ENCODE results near the gene ZNF638. TPM values are rescaled to one million over a fixed set of nuclear protein-coding genes. Genes with fewer than 3 reads are reported as not detected.

Gene ZNF638
- total and polyA plus RNA-seq, 9 of the 15 experiments (the other 6 are each of a cell fraction or from before 2014, with no cell fraction given): 53.3 to 165 (median 98.8) TPM

DNA sequence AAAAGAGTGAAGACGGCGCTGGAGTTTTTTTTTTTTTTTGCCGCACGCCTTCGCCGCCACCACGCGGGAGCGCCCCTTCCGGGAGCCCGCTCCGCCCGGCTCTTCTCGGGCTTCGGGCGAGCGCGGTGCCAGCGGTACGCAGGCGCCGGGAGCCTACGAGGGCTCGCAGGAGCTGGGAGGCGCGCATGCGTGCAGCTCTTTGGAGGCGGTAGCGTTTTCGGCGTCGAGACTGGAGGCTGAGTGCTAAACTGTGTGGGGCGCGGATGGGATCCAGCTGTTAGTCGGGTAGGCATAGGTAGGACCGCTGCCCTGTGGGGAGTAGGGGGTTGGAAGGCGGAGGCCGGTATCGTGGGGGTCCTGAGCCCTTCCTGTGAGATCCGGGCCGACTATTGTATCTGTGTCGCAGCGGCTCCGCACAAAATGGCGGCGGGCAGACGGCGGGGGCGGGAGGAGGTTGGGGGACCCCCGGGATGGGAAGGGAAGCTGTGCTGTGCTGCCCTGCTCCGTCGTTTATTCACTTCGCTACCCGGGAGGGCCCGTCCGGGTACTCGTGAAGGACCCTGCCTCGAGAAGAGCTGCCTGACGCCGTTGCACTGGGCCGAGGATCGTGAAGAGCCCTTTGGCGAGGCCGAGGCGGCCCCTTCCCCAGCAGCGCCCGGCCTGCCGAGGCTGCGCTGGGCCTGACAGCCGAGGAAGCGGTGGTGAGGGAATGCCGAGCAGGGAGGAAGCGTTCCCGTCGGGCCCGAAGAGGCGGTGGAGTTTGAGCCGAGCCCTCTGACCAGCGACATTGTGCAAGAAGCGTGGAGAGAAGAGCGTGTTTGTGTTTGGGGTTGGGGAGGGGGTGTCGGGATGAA is at the start of gene ZNF638 (continued):
- TF ChIP-seq, protein P1, sequence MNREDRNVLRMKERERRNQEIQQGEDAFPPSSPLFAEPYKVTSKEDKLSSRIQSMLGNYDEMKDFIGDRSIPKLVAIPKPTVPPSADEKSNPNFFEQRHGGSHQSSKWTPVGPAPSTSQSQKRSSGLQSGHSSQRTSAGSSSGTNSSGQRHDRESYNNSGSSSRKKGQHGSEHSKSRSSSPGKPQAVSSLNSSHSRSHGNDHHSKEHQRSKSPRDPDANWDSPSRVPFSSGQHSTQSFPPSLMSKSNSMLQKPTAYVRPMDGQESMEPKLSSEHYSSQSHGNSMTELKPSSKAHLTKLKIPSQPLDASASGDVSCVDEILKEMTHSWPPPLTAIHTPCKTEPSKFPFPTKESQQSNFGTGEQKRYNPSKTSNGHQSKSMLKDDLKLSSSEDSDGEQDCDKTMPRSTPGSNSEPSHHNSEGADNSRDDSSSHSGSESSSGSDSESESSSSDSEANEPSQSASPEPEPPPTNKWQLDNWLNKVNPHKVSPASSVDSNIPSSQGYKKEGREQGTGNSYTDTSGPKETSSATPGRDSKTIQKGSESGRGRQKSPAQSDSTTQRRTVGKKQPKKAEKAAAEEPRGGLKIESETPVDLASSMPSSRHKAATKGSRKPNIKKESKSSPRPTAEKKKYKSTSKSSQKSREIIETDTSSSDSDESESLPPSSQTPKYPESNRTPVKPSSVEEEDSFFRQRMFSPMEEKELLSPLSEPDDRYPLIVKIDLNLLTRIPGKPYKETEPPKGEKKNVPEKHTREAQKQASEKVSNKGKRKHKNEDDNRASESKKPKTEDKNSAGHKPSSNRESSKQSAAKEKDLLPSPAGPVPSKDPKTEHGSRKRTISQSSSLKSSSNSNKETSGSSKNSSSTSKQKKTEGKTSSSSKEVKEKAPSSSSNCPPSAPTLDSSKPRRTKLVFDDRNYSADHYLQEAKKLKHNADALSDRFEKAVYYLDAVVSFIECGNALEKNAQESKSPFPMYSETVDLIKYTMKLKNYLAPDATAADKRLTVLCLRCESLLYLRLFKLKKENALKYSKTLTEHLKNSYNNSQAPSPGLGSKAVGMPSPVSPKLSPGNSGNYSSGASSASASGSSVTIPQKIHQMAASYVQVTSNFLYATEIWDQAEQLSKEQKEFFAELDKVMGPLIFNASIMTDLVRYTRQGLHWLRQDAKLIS (CRISPR knock-in tag; IDR thresholded peaks at IDR 0.05): no peak
- TF ChIP-seq C11orf30 (IDR thresholded peaks at IDR 0.05; ENCODE audit: low read depth) (no peak), NCOA1 (IDR thresholded peaks at IDR 0.05; ENCODE audit: low read depth) (no peak; the same call in 1 of the 2 replicates), CBX8 (IDR thresholded peaks at IDR 0.05; ENCODE audit: borderline replicate concordance, extremely low read depth, low read depth, low read length, poor library complexity, severe bottlenecking) (no peak), HIVEP1 (CRISPR knock-in tag; IDR thresholded peaks at IDR 0.05) (no peak), ESRRA (IDR thresholded peaks at IDR 0.05; ENCODE audit: borderline replicate concordance, low read depth) (no peak; the same call in 1 of the 2 replicates), CSDE1 (IDR thresholded peaks at IDR 0.05) (no peak), ZNF347 (CRISPR knock-in tag; IDR thresholded peaks at IDR 0.05; ENCODE audit: low read depth) (no peak), TCF7L2 (IDR thresholded peaks at IDR 0.05; ENCODE audit: low read depth, low read length) (no peak), CBX1 (IDR thresholded peaks at IDR 0.05; ENCODE audit: low read depth) (no peak), ZNF316 (IDR thresholded peaks at IDR 0.05) (no peak), PPARD (CRISPR knock-in tag; IDR thresholded peaks at IDR 0.05) (no peak), GTF2F1 (IDR thresholded peaks at IDR 0.05; ENCODE audit: low read depth, low read length) (no peak), HOXB6 (CRISPR knock-in tag; IDR thresholded peaks at IDR 0.05; ENCODE audit: borderline replicate concordance) (no peak), MBD2 (IDR thresholded peaks at IDR 0.05; ENCODE audit: borderline replicate concordance, low read depth) (0 out of 2 replicates have a peak, but pooled peaks have one; percentile 62), ZNF121 (CRISPR knock-in tag; conservative IDR thresholded peaks at IDR 0.05) (no peak), CBFA2T2 (conservative IDR thresholded peaks at IDR 0.05) (no peak), SAFB (IDR thresholded peaks at IDR 0.05; ENCODE audit: borderline replicate concordance, low read depth, low read length) (no peak)
- TF ChIP-seq, protein P2, sequence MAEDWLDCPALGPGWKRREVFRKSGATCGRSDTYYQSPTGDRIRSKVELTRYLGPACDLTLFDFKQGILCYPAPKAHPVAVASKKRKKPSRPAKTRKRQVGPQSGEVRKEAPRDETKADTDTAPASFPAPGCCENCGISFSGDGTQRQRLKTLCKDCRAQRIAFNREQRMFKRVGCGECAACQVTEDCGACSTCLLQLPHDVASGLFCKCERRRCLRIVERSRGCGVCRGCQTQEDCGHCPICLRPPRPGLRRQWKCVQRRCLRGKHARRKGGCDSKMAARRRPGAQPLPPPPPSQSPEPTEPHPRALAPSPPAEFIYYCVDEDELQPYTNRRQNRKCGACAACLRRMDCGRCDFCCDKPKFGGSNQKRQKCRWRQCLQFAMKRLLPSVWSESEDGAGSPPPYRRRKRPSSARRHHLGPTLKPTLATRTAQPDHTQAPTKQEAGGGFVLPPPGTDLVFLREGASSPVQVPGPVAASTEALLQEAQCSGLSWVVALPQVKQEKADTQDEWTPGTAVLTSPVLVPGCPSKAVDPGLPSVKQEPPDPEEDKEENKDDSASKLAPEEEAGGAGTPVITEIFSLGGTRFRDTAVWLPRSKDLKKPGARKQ (CRISPR knock-in tag; IDR thresholded peaks at IDR 0.05): no peak
- TF ChIP-seq, protein P3, sequence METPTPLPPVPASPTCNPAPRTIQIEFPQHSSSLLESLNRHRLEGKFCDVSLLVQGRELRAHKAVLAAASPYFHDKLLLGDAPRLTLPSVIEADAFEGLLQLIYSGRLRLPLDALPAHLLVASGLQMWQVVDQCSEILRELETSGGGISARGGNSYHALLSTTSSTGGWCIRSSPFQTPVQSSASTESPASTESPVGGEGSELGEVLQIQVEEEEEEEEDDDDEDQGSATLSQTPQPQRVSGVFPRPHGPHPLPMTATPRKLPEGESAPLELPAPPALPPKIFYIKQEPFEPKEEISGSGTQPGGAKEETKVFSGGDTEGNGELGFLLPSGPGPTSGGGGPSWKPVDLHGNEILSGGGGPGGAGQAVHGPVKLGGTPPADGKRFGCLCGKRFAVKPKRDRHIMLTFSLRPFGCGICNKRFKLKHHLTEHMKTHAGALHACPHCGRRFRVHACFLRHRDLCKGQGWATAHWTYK (CRISPR knock-in tag; IDR thresholded peaks at IDR 0.05): no peak
- TF ChIP-seq, protein P4, sequence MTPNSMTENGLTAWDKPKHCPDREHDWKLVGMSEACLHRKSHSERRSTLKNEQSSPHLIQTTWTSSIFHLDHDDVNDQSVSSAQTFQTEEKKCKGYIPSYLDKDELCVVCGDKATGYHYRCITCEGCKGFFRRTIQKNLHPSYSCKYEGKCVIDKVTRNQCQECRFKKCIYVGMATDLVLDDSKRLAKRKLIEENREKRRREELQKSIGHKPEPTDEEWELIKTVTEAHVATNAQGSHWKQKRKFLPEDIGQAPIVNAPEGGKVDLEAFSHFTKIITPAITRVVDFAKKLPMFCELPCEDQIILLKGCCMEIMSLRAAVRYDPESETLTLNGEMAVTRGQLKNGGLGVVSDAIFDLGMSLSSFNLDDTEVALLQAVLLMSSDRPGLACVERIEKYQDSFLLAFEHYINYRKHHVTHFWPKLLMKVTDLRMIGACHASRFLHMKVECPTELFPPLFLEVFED (CRISPR knock-in tag; conservative IDR thresholded peaks at IDR 0.05): peak; percentile 65; the same call in 1 of the 2 replicates

Measured in K562 (cell line).